HG03342 (cell line): Measurements from ENCODE around the gene NHSL2.

Experiments
- ATAC-seq: cut with Tn5 transposase; IDR thresholded peaks from one replicate; pipeline ENCODE4 v1.9.1; 2021; ENCODE audit warnings: mild to moderate bottlenecking, moderate library complexity; ENCODE audit not compliant: unreplicated experiment

NHSL2 gene

DNA sequence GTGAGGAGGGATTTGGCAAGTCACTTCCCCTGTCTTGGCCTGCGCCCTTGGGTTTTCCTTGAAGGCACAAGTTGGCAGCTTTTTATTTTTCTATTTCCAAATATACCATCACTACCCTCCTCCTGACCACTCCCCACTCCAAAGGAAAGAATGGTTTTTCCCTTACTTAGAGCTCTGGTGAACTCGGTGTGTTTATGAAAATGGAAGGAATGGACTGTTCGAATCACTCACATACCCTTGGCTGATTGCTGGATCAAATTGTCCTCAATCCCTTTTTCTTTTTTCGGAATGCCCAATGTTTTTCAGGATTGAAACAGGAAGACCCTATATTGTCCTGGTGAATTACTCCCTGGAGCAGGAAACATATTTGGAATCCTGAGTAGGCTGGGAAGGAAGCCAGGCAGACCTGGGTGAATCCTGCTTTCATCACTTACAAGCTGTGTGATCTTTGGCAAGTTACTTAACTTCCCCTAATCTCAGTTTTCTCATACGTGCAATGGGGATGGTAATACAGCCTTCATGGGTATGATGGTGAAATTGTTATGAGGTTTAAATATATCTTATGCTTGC is 150.4 kb downstream of the NHSL2 start:
- ATAC-seq, result no peak

DNA sequence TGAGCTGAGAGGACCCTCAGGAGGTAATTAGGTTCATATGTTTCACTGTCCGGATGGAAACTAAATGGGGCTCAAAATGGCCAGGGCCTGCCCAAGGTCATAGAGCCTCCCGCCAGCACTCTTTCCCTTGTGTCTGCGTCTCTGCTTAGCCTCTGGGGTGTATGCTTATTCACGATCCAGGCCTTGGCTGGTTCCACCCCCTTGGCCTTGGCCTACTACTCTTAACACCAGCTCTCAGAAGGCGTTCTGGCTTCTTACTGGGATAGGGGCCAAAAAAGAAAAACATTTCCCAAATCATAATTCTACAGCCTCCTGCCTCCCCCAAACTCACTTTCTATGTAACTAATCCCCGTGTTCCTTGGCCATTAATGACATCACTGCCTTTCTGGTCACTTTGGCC is 152.3 kb downstream of the NHSL2 start:
- no peak for ATAC-seq

DNA sequence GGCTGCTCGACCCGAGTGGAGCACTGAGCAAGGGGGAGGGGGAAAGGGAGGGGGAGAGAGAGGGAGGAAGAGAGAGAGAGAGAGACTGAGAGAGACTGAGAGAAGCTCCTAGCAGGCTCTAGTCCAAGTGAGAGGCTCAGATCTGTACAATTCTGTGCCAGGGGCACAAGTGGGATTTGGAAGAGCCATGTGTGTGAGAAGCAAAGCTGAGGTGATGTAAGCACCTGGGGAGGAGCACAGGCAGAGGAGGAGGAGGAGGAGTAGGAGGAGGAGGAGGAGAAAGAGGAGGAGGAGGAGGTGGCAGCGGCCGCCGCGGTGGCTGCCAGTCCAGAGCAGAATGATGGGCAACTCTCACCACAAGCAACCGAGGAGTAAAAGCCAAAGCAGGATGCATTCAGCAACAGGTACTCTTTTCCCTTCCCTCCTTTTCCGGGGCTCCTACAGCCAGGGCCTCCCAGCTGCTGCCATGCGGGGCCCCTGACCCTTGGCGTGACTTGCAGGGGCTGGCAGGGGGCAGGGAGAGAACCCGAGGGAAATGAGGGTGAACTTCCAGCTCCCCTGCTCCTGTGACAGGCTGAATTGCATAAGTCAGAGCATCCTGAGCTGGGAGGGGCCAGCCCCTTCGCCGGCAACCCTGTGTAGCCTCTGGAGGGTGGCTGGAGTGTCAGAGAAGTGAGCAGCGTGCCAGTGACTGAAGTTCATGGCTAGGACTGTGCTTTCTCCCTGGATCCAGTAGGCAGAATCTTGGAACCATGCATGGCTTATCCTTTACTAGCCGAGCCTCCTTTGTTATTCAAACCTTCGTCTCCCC is 158.9 kb downstream of the NHSL2 start:
- ATAC-seq, result no peak

DNA sequence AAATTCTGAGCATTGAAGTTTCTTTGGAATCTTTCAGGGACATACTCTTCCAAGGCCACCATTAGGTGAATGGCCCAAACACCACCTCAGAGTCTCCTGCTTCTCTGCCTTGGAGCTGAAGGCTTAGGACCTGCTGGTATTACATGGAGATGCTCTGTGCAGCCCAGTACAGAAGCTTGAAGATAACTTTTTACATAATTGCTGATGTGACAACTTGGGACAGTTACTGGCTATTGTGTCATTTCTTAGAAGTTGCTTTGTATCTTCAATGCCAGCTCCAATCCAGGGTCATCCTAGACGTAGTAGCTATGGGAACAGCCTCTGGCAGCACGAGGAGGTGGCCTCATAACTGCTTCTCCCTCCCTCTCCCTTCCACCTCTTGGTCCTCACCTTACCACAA is 160.6 kb downstream of the NHSL2 start:
- no peak for ATAC-seq

DNA sequence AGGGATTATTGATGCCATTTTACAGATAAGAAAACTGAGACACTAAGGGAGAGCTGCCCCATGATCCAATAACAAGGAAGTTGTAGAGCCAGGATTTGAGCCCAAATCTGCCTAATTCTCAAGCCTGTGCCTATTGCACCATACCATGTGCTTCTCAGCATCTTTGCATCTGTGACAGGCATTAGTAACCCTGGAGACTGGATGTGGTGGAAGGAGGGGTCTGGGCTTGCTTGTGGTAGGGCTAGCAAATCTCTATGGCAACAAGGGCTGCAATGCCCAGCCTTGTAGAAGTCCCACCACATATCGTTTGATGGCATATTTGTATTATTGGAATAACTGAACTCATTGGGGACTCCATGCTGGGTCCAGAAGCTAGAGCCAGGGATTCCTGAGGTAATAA is 163.0 kb downstream of the NHSL2 start:
- ATAC-seq, result no peak

DNA sequence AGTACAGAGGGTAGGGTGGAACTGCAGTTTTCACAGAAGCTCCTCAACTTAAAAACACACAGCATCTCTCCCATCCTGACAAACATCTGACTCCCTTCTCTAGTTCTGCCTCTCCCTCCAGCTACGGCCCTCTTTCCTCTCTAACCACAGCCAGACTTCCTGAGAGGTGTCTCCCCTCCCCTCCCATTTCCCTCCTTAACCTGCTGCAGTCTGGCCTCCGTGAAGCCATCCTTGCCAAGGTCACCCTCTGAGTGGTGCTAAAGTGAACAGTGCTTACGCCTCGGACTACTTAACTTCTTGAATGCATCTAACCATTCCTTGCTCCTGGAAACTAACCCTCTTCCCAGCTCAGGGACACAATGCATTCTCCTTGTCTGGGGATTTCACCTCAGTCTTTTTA is 167.8 kb downstream of the NHSL2 start:
- no peak for ATAC-seq

DNA sequence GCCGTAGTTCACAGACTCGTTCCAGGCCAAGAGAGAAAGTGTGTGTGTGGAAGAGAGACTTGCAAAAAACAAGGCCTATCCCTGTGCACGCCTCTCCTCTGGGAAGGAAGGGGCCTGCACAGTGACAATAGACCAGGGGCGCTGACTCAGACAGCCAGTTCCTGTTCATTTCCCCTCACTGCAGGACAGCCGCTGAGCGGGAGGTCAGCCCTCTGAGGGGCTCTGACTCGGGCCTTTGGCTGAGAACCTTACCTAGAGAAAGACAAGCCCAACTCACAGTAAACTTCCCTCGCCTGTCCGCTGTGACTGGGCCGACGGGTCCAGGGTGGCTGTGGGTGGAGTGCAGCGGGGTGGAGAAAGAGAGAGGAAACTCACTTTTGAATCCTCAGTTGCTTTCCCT is 169.0 kb downstream of the NHSL2 start:
- no peak for ATAC-seq

DNA sequence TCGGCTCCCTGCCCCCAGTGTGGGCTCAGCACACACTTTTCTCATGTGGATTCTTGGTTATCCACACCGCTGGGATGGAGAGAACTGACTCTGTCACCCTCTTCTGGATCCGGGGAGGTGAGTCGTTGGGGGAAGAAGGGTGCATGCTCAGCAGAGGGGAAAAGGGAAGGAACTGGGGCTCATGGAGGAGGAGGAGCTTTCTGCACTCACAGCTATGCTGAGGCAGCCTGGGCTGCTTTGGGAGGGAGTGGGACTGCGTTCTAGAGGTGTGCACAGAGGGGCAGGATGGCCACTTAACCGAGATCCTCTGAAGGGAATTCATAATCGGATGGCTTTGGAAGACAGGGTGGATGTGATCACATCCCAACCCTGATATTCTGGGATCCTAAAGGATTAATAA is 169.5 kb downstream of the NHSL2 start:
- no peak for ATAC-seq

DNA sequence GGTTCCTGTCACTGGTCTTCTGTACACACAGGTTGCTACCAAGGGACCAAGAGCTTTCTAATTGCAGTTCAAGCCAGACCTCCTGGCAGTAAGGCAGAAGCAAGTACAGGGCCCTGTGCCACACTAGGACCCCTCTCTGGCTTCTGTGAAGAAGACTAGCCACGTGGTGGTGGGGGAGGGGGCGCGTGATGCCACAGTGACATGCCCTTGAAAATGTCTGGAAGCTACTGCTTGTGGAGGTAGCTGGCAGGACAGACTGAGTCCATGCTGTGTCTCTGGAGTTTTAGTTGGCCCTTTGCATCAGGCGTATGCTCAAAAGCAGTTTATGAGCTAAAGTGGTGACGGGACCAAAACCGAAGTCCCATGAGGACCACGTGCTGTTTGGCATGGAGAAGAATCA is 170.2 kb downstream of the NHSL2 start:
- ATAC-seq, result no peak

DNA sequence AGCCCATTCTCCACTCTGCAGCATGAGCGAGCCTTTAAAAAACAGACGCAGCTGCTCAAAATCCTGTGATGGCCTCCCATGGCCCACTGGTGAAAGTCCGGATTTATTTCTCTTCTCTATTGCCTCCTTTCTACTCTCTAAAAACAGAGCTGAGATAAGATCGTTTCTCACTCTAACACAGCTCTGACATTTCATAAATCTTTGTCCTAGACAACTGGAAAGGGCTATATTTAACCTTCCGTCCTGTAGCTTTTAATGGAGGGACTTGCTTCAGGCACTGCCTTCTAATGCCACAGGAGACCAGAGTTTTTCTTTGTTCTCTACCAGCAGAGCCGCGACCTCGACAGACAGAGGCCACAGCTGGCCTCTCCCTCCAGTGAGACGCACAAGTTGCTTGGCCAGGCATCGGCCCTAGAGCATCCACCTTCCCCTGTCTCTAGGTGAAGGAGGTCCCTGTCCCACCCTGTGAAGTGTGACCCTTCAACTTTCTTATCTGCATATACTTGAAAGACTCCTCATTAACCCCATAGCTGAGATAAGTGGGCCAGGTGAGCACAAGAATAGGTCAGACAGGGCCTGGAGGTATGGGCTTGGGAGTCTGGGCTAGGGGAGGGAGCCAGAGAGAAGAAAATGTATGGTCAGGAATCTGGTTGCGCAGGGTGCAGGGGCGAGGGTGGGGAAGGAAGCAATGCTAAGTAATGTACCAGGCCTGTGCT is 171.1 kb downstream of the NHSL2 start:
- no peak for ATAC-seq

DNA sequence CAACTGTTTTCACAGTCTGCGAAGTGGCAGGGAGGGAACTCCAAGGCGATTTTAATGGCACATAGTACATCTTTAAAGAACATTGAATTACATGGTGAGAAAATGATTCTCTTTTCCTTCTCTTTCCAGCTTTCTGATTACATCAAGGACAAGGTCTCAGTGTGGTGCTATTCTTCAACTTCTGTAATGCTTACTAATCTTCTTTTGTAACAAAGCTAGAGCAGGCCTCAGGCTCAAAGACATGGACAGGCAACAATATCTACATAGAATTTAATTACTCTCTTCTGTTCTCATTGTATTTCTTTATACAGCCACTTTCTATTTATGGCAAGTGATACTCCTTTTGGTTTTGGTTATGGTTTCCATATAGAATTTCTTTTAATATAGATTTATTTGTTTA is 172.6 kb downstream of the NHSL2 start:
- no peak for ATAC-seq

DNA sequence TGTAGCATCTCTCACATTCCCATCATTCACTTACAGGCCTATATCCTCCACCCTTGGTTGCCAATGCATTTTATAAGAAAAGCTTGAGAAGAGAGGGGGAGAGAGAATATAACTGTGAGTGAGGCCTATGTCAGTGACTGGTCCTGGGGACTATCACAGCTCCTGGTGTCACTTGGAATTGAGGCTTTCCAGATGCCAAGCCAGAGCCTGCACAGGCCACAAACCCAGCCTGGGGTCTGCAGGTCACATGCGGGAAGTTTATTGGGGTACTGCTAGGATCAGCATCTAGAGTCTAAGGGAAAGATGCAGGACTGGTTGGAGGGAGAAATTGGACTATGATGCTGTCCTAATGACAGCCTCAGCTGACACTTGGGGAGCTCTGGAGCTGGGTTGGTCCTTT is 173.5 kb downstream of the NHSL2 start:
- no peak for ATAC-seq

DNA sequence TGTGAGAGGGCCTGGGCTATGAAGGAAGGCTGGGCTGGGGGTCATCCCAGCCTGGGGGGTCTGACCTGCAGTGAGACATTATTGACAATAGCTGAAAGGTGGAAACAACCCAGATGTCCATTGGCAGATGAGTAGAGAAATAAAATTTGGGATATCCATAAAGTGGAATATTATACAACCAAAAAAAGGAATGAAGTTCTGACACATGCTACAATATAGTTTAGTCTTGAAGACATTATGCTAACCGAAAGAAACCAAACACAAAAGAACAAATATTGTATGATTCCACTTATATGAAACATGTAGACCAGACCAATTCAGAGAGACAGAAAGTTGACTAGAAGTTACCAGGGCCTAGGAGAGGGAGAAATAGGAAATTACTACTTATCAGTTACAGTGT is 176.3 kb downstream of the NHSL2 start:
- no peak for ATAC-seq

DNA sequence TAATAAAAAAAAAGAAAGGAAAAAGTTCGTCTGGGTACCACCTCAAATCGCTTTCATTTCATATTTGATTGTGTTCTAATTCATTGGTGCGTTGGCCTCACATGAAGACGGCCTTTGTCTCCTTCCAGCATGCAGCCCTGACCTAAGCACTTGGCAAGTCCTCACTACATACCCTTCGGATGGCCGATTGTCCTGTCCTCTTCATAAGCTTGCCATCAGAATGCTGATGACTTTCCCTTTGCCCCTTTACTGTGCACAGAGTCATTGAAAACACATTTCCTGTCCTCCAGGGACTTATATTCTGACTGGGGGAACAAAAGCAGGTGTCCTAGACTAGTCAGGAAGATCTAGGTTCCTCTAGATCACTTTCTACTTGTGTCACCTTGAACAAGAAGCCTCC is 178.1 kb downstream of the NHSL2 start:
- ATAC-seq, result no peak

DNA sequence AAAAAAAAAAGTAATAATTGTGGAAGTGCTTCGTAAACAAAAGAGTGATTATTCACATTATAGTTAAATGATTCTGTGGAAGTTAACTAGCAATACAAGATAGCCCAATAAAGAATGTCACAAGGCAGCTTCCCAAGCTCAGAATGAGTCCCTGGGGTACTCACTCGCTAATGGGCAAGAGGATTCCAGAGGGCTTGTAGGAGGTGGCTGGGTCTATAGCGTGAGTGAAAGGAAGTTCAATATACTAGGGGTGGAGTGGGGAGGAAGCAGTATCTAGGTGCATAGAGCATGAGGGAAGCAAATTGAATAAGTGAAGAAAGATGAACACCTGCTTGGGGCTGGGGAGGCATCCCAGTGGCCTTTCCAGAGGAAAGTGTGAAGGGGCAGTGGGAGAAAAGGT is 178.6 kb downstream of the NHSL2 start:
- ATAC-seq, result no peak

DNA sequence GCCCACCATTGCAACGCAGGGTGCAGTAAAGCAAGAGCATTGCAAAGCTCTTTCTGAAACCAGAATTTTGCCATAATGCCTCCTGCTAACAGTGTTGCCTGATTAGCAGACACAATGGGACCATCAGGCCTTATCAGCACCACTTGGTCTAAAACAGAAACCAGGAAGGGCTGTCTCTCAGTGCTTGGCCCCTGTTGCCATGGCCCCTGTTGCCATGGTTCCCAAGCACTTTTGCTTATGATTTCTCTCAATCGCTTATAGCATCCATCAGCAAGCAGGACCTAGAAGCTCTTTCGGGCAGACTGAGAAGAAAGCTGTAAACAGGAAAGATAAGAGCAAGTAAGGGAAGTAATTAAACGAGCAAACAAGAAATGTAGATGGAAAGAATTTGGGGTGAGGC is 184.2 kb downstream of the NHSL2 start:
- ATAC-seq, result peak; percentile 98

DNA sequence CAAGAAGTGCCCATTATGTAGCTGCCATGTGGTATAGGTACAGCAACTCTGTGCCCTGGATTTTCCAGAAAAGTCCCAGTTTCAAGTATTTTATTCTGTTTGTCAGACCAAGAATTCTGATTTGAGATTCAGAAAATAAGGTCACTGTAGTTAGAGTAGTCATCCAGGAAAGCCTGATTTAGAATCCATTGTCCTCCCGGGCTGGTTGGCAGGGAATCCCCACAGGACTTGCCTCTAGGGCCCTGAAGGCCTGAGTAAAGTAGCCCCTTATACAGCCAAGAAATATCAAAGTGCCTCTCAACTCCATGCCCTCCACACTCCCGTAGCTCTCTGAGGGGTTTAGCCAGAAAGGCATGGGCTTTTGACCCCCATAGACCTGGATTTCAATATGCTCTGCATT is 184.7 kb downstream of the NHSL2 start:
- no peak for ATAC-seq

DNA sequence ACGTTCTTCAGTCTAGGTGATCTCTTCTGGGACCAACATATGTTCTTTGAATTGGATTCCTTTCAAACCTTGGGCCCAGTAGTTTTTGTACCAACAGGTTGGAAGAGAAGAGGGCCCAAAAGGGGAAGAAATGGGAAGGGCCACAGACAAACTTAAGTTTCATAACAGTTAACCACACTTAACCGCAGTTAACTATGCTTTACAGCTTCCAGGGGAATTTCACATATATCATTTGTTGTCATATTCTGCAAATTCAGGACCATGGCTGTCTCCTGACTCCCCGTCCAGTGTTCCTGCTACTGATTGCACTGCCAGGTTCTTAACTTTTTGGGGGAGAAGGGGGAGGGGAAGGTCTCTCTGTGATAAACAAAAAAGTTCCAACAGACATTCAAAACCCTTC is 186.5 kb downstream of the NHSL2 start:
- ATAC-seq, result no peak

DNA sequence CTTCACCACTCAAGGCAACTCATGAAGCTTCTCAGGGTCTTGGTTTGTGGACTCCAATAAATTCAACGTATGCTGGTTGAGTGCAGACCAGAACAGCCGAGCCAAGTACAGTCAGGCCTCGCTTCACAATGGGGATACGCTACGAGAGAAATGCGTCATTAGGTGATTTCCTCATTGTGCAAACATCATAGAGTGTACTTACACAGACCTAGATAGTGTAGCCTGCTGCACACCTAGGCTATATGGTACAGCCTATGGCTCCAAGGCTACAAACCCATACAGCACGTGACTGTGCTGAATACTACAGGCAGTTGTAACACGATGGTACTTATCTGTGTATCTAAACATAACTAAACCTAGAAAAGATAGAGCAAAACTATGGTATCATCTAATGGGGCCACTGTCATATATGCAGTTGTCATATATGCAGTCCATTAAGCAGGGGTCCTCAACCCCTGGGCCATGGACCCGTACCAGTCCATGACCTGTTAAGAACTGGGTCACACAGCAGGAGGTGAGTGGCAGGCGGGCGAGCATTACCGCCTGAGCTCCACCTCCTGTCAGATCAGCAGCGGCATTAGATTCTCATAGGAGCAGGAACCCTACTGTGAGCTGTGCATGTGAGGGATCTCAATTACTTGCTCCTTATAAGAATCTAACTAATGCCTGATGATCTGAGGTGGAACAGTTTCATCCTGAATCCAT is 189.6 kb downstream of the NHSL2 start:
- ATAC-seq, result peak; percentile 41

DNA sequence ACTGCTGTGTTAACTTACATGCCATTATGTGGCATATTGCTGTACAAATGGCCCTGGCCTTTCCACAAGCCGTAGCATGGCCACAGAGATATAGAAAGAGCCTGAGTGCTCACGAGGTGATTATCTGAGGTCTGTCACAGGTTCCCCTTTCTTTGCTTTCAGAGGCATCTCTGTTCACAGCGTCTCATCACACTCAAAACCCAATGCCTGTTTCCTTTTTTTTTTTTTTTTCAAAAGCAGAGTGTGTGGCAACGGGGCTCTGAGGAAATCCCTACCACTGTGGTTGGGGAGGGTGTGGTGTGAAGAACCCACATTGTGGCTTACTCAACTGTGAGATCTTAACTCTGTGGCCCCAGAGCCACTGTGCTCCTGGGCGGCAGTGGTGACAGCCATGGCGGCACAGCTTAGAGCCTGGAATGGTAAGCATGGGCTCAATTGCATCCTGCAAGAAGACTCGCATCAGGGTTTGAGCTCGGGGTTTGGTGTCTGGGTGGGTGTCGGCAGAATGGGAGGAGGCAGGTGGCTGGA is 190.2 kb downstream of the NHSL2 start:
- ATAC-seq, result peak; percentile 66

DNA sequence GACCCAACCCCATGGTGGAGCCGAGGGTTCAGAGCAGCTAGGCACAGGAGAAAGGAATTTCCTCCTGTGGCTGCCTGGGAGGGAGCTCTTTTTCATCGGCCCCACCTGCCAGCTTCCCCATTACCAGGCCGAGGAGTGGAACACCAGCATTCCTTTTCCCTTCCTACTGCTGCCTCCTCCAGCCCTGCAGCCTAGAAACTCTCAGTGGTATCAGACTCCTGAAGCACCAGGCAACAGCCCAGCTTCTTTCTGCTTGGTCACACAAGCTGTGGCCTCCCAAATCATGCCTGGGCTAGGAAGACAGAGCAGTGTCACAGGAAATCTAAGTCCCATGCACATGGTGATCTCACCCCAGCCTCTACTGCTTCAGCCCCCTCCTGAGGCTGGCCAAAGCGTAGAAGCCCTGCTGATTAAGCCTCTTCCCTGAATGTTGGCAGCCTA is 191.0 kb downstream of the NHSL2 start:
- no peak for ATAC-seq
